Right hindlimb (tissue), 1 donor: ENCODE results near the gene CASQ2.

Experiments used
- DNase-seq: peaks from one replicate; pipeline ENCODE4 v3.0.0-alpha.2; 2018

The CASQ2 gene

GRCh38 chr1:115727706-115728249 is 40.7 kb downstream of the CASQ2 start:
- peak; percentile 74 for DNase-seq

GRCh38 chr1:115726570-115726969 is 41.9 kb downstream of the CASQ2 start:
- no peak for DNase-seq

- DNase-seq, result no peak
Measured at GRCh38 chr1:115726161-115726560, 42.4 kb downstream of the CASQ2 start.

- DNase-seq, result no peak
Measured at GRCh38 chr1:115725600-115725999, 42.9 kb downstream of the CASQ2 start.

- DNase-seq, result no peak
Measured at GRCh38 chr1:115723756-115724155, 44.8 kb downstream of the CASQ2 start.

- DNase-seq, result no peak
Measured at GRCh38 chr1:115722221-115722620, 46.3 kb downstream of the CASQ2 start.

GRCh38 chr1:115719285-115719684 is 49.2 kb downstream of the CASQ2 start:
- DNase-seq, result no peak

GRCh38 chr1:115718011-115718754 is 50.3 kb downstream of the CASQ2 start:
- DNase-seq, result peak; percentile 38

- DNase-seq, result no peak
Measured at GRCh38 chr1:115717541-115717940, 51.0 kb downstream of the CASQ2 start.

- DNase-seq, result no peak
Measured at GRCh38 chr1:115714572-115715141, 53.9 kb downstream of the CASQ2 start.

- no peak for DNase-seq
Measured at GRCh38 chr1:115713906-115714305, 54.6 kb downstream of the CASQ2 start.

- no peak for DNase-seq
Measured at GRCh38 chr1:115712911-115713609, 55.5 kb downstream of the CASQ2 start.

GRCh38 chr1:115710859-115711624 is 57.5 kb downstream of the CASQ2 start:
- no peak for DNase-seq

- no peak for DNase-seq
Measured at GRCh38 chr1:115706587-115707425, 61.7 kb downstream of the CASQ2 start.

GRCh38 chr1:115705963-115706362 is 62.6 kb downstream of the CASQ2 start:
- no peak for DNase-seq

GRCh38 chr1:115705085-115705951 is 63.2 kb downstream of the CASQ2 start:
- DNase-seq, result no peak

- no peak for DNase-seq
Measured at GRCh38 chr1:115702959-115703358, 65.6 kb downstream of the CASQ2 start.

GRCh38 chr1:115701090-115701489 is 67.4 kb downstream of the CASQ2 start:
- no peak for DNase-seq

- no peak for DNase-seq
Measured at GRCh38 chr1:115697619-115698018, 70.9 kb downstream of the CASQ2 start.

GRCh38 chr1:115694805-115695204 is 73.7 kb downstream of the CASQ2 start:
- no peak for DNase-seq

- no peak for DNase-seq
Measured at GRCh38 chr1:115692224-115692623, 76.3 kb downstream of the CASQ2 start.
